Motor neuron (in vitro differentiated cells): ENCODE results near the gene BORCS6. TPM values are rescaled to one million over a fixed set of nuclear protein-coding genes. Genes with fewer than 3 reads are reported as not detected.

Experiments
- ATAC-seq, 8 experiments: fragments of 200-7000 bp; cut with Tn5 transposase; replicated peaks in 6 of 8; 2 replicates each; pipeline ENCODE4 v1.8.0; 2021; ENCODE audit warnings: mild to moderate bottlenecking in 8 of 8, moderate library complexity in 8 of 8
- H3K27ac ChIP-seq, 2 donors: fragments of 250-450 bp; sonication (Bioruptor Pico); 2 replicates each; pipeline ENCODE4 v1.9.0; 2021; ENCODE audit warnings: antibody characterized with exemption in 2 of 2, mild to moderate bottlenecking in 2 of 2, moderate library complexity in 1 of 2
- H3K4me1 ChIP-seq, 2 donors: fragments of 250-450 bp; sonication (Bioruptor Pico); replicated peaks in 1 of 2; 2 replicates each; pipeline ENCODE4 v1.6.1; 2021; ENCODE audit warnings: antibody characterized with exemption in 2 of 2, mild to moderate bottlenecking in 2 of 2, moderate library complexity in 1 of 2
- H3K4me3 ChIP-seq, 5 donors: fragments of 250-450 bp; sonication (Bioruptor Pico); 2 replicates each; pipeline ENCODE4 v1.9.0; 2021; ENCODE audit warnings: antibody characterized with exemption in 5 of 5, mild to moderate bottlenecking in 5 of 5, moderate library complexity in 4 of 5
- WGBS, 10 experiments: fragments of 450-650 bp; shearing (Covaris generic); methylation state at CpG; one replicate each; pipeline ENCODE4 v1.0.0; 2022; 5-methylcytosine and 5-hydroxymethylcytosine counted together
- in situ Hi-C, 9 experiments: fragments of 400-800 bp; cut with MboI; loops; one replicate each; pipeline ENCODE4 v1.15.0; 2021; ENCODE audit warnings: low sequenced_read_pairs in 9 of 9, low pct_unique_long_range_greater_than_20kb in 2 of 9; ENCODE audit not compliant: unreplicated experiment in 9 of 9
- total RNA-seq, 8 experiments: library from RNA; unstranded; fragments of 300-600 nt; gene quantifications; 2 replicates each; pipeline versions ENCODE4 v1.2.3 to v1.2.4, GENCODE V29; 2022

Gene BORCS6
- 10 to 100 TPM in 1 of 8 experiments, 1 to 10 TPM in 7; 3.5 to 11.1 (median 5.6) TPM for total RNA-seq

DNA sequence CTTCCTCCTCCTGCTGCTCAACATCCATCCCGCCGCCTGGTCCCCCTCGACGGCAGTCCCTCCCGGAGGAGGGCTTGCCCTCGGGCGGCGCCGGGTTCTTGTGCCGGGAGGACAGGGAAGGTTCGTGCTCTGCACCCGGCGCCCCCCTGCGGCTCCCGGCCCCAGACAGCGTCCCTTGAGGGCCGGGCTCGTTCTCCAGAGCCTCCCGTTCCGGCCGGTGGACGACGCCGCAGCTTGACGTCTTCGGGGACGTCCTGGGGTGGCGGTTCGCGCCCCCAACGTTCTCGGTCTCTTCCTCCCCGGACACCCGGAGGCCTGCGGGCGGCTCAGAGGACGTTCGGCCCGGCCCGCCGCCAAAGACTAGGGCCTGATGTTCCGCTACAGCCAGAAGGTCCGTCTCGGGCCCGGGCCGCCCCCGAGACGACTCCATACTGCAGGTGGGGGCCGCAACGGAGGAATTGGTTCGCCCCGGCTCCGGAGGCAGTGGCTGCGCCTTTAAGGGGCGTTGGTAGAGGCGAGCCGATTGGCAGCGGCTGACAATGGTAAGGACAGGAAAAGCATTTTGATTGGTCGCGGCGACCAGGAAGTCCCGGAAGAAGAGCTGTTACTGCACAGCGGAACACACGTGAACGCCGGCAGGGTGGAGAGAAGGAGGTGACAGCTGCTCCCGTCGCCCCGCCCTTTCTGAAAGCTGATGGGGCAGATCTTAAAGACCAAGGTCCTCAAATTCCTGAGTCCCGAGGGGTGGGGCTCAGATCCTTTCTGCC lies at the start of gene BORCS6:
TSS of gene BORCS6 (minus strand) at position 470 of the 767 bp plus-strand sequence. CDS start at position 430, 40 bp downstream.
- H3K27ac ChIP-seq, result peak within 1 kb of the TSS; percentile 83 to 87
- peaks cover 7 to 16% of the 10 kb centered on the region in 2 donors for H3K4me1 ChIP-seq
- peak; percentile 46 to 64 (median 58) for ATAC-seq
- WGBS, 10 experiments, result 0 to 2% (median 0%) methylated on average over 1 to 10 of the region's 70 CpGs; no CpG with 5 or more reads in 6 of the 10 experiments
- in situ Hi-C loops, result no loop called here
- peak within 1 kb of the TSS; percentile 78 to 99 (median 85) for H3K4me3 ChIP-seq

DNA sequence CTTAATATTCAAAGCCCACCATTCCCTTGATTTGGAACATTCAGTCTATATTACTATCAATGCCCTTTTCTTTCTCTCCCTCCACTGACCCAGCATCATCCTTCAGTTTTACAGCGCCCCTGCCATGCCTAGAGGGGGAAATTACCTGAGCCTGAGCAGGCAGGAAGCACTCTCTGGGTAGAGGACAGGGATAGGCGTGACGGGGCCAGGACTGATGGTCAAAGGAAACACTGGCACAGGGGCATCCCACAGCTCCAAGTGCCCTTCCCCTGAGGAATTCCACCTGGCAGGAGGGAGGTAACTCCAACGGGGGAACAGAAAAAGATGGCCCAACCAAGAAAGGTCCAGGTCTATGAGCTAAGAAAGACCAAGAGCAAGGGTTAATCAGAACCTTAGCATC lies 47.9 kb upstream of the BORCS6 start:
- no peak overlapping the region for H3K27ac ChIP-seq

DNA sequence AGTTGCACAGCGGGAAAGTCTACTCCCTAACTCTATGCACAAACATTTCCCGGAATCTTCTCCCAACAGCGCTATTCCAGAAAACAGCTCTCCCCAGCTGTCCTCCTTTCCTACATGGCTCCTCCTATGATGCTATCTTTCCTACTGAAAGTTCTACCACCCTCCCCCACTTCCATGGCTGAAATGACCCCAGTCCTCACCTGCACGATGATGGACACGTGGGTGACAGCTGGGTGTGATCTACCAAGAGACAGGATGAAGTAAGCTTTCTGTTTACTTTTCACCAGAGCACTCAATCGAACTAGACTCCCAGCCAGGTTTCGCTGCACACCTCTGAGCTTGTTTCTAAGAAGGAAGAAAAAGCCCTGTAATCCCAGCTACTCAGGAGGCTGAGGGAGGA lies 47.2 kb upstream of the BORCS6 start:
- 60 to 100% (median 100%) methylated on average over 1 to 5 of the region's 7 CpGs; no CpG with 5 or more reads in 3 of the 10 experiments for WGBS, 10 experiments
- no peak overlapping the region for H3K4me3 ChIP-seq
- in situ Hi-C loops, result no loop called here
- H3K4me1 ChIP-seq, result no peaks in the 10 kb centered on the region
- no peak for ATAC-seq
- no peak overlapping the region for H3K27ac ChIP-seq

More for the DNA sequence above, 47.9 kb upstream of the BORCS6 start:
- in situ Hi-C loops, result no loop called here
- no peak overlapping the region for H3K4me3 ChIP-seq
- H3K4me1 ChIP-seq, result no peaks in the 10 kb centered on the region
- ATAC-seq, result no peak
- 89 to 100% (median 100%) methylated on average over 1 to 3 of the region's 4 CpGs; no CpG with 5 or more reads in 4 of the 10 experiments for WGBS, 10 experiments

DNA sequence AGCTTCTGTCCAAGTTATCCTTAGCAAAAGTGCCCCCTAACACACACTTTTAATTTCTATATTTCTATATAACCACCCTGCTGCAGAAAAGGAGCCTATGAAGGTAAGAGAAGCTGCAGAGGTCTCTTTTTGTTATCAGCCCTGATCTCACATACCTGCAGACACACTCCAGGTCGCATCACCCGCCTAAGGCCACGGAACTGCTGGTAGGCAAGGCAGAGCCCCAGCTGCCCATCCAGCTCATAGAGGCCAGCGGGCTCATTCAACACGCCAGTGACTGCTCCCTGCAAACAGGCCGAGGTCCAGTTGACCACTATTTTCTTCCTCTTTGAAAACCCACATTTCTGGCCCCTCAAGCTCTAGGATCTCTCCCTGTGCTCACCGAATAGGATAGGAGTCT lies 45.7 kb upstream of the BORCS6 start:
- ATAC-seq, result no peak
- Histone ChIP-seq H3K4me3 (no peak overlapping the region), H3K27ac (no peak overlapping the region), H3K4me1 (no peaks in the 10 kb centered on the region)
- 80 to 100% (median 92%) methylated on average over 1 to 3 of the region's 7 CpGs; no CpG with 5 or more reads in 4 of the 10 experiments for WGBS, 10 experiments
- in situ Hi-C loops, result no loop called here

DNA sequence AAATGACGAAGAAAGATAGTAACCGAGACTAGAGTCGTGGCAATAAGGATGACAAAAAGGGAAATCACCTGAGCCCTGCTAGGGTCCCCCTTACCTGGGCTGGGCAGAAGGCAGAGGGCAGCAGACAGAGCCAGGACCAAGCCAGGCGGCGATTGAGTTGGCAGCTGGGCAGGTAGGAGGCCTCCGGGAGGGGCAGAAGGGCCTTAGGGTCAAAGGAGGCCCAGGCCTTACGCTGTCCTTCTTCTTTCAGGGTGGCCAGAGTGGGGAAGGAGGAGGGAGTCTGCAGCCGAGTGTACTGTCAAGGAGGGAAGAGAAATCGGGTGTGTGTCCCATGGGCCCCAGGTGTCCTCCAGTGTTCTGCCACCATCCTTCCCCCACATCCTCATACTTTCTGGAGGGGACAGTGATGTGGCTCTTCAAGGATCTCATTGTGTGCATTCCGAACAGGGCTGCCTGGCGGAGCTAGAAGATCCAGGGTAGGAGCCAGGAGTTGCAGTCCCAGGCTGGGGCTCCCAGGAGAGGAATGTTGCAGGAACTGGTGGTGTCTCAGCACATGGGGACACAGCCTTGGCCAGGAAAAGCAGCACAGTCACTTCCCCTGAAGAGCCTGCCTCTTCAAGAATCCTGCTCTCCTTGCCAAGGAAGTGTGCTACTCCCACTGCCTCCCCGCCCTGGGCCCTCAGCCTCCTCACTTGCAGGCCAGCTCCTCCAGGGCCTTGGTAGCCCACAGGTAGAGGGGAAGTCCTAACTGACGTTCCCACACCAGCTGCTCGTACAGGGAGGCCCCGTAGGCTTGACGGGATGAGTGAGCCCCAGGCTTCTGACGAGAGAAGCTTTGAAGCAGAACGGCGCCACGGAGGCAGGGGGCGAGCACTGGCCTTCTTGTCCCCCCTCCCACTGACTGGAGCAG lies 44.6 kb upstream of the BORCS6 start:
- Histone ChIP-seq H3K4me1 (no peaks in the 10 kb centered on the region), H3K4me3 (no peak overlapping the region), H3K27ac (no peak overlapping the region)
- in situ Hi-C loops, result no loop called here
- peak in 1 of 8 experiments; percentile 16 for ATAC-seq
- 90 to 100% (median 100%) methylated on average over 1 to 10 of the region's 21 CpGs; no CpG with 5 or more reads in 3 of the 10 experiments for WGBS, 10 experiments

DNA sequence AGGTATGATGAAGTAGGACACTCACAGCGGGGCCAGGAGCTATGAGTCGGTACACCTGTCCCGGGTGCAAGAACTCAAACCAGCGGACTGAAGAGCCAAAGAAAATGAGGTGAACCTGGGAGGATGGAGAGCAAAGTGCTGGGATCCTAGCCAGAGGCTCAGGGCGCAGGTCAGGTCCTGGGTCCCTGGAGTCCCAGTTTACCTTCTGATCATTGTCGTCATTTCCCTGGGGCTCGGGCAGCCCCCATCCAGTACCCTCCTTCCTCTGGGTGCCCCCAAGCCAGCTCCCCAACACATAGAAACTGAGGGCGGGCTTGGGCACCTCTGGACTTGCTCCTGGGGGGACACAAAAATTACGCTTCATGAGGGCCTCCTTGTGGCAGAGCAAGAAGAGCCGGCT lies 41.7 kb upstream of the BORCS6 start:
- Histone ChIP-seq H3K4me1 (peaks cover 7% of the 10 kb centered on the region in 2 donors), H3K4me3 (no peak overlapping the region), H3K27ac (no peak overlapping the region)
- no peak for ATAC-seq
- in situ Hi-C loops, result no loop called here
- 80 to 100% (median 91%) methylated on average over 2 to 4 of the region's 10 CpGs; no CpG with 5 or more reads in 4 of the 10 experiments for WGBS, 10 experiments

DNA sequence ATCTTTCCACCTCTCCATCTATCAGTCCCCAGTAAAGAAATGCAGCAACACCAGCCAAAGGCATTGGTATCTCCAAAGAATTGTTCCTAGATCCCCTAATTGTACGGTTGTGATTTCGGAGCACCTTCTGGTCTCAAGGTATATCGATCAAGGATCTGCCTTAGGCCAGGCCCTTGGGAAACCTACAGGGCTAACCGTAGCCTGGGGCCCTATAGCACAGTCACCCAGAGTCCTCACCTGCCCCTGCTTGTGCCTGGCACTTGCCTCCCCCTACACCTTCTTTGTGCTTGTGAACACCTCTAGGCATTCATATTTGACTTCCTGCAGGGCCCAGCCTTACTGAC lies 37.2 kb upstream of the BORCS6 start:
- ATAC-seq, result no peak
- in situ Hi-C loops, result no loop called here
- Histone ChIP-seq H3K4me1 (peaks cover 12% of the 10 kb centered on the region in 2 donors), H3K4me3 (peak overlapping the region; percentile 24 to 41 (median 38)), H3K27ac (peak overlapping the region in 1 of 2 donors; percentile 74)
- 74 to 96% (median 79%) methylated on average over 3 to 4 of the region's 4 CpGs; no CpG with 5 or more reads in 6 of the 10 experiments for WGBS, 10 experiments

DNA sequence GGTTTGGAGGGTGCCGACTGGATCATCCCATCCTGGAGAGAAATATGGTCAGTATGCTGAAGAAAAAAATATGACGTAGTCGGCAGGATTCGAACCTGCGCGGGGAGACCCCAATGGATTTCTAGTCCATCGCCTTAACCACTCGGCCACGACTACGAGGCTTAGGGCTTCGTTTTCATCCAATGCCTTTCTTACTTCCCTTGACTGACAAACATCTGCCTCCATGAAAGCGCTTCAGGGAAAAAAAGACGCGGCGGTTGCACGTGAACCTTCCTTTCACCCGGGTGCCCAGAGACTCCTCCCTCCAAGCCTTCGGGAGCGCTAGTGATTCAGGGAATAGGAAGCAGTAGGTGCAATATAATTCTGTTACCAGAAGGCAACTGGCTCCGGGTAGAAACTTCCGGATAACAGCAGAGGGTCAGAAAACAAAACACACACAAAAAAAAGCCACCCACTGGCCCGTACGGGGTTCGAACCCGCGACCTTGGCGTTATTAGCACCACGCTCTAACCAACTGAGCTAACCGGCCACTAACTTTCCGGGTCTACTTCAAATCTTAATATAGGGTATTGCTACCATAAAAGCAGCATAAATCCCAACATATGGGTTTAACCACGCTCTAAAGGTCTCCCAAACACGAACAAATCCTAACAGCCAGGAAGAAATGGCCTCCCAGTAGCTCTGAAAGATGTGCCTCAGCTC lies 36.7 kb upstream of the BORCS6 start:
- Histone ChIP-seq H3K27ac (peak overlapping the region; percentile 71 to 74), H3K4me3 (peak overlapping the region; percentile 24 to 41 (median 38)), H3K4me1 (peaks cover 12% of the 10 kb centered on the region in 2 donors)
- ATAC-seq, result peak; percentile 13 to 42 (median 30)
- 0 to 13% (median 4%) methylated on average over 2 to 29 of the region's 32 CpGs for WGBS, 10 experiments
- in situ Hi-C loops, result no loop called here

DNA sequence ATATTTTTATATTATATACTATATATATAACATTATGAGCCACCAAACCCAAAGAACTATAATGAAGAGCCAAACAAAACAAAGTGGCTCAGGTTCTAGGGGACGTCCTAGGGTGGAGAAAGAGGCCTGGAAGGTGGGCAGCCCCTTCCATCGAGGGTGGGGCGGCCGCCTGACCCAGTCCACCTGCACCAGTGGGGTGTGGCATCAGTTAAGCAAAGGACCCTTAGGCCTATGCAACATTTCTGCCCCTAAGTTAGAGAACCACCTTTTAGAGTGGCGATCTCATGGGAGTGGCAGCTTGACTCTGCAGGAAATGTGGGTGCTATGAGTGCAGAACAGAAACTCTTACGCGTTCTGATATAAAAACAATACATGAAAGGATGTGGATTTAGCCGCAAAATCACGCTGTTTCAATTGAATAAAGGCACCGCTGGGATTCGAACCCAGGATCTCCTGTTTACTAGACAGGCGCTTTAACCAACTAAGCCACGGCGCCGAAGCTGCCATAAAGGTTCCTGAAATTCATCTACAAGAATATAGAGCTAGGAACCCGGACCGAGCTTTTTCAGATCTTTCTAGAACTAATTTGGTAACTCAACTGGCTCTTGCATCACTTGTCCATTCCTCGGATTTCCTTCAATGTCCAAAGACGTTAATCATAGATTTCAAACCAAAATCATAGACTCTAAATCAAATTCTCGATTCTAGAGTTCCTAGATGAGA lies 36.0 kb upstream of the BORCS6 start:
- H3K4me3 ChIP-seq, result peak overlapping the region; percentile 24 to 41 (median 38)
- peak overlapping the region; percentile 71 to 74 for H3K27ac ChIP-seq
- WGBS, 10 experiments, result 0 to 46% (median 28%) methylated on average over 2 to 14 of the region's 20 CpGs
- ATAC-seq, result peak in 3 of 8 experiments; percentile 1 to 3 (median 2)
- peaks cover 12% of the 10 kb centered on the region in 2 donors for H3K4me1 ChIP-seq
- in situ Hi-C loops, result no loop called here

DNA sequence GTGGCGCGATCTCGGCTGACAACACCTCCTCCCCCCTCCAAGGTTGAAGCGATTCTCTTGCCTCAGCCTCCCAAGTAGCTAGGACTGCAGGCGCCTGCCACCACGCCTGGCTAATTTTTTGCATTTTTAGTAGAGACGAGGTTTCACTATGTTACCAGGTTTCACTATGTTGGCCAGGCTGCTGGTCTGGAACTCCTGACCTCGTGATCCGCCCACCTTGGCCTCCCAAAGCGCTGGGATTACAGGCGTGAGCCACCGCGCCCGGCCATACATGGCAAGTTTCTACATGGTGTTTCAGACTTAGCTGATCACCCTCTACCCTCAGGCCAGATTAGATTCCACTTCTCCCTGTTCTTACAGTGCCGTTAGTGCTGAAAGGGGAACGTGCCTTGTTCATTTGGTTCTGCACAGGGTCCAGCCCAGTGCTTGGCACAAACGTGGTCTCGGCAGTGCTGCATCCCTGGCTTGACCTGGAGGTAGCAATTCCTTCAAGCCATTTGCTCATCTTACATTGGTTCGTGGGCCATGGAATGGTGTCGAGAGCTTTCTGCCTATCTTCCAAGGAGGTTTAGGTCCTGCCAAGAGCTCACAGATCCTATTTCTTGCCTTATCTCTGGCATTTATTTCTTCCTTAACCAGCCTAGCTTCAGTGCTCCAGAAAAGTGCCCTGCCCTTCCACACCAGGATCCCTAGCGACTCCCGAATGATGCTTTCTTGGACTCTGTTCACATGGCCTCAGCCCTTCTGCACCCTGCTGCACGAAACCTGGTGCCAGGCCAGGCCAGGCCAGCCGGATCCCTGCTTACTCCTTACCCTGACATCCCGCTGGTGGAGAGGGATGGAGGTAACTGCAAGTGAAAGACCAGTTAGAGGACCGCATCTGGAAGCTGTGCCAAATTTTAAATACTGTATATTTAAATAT lies 35.2 kb upstream of the BORCS6 start:
- no peak overlapping the region for H3K27ac ChIP-seq
- no peak overlapping the region for H3K4me3 ChIP-seq
- peaks cover 12% of the 10 kb centered on the region in 2 donors for H3K4me1 ChIP-seq
- no peak for ATAC-seq
- in situ Hi-C loops, result no loop called here
- whole genome bisulfite sequencing, 10 experiments, result 70 to 100% (median 93%) methylated on average over 1 to 23 of the region's 26 CpGs

DNA sequence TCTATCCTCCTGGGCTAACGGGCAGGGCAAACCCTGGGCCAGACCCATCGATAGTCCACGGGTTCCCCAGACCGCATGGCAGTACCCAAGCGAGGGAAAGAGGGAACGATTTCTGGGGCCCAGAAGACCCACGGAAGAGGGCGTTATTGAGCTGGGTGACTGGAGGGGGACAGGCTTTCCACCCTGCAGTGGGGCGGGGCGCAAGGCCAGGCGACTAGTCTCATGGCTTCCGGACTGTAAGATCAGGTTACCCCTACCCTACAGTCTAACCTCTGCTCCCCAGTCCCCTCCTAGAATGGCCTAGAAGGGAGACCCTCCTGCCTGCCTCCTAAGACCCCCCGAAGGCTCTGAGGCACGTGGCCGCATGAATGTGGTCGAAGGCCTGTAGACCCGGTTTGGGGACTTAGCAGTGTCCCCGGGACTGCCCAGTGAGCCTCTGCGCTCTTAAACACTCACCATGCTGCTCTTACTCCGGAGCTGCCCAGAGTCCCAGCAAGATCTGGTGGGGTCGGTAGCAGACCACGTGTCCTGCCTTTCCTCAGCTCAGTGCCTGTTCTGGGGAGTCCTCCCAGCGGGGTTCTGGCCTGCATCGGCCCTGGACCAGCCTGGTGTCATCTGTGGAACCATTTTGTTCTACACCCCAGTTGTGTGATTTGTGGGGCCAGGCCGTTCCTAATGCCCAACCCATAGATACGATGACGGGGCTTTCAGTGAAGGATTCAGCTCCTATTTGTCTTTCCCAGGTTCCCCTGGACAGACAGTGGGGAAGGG lies 33.6 kb upstream of the BORCS6 start:
- peaks cover 12% of the 10 kb centered on the region in 2 donors for H3K4me1 ChIP-seq
- H3K4me3 ChIP-seq, result peak overlapping the region; percentile 48 to 82 (median 63)
- in situ Hi-C loops, result no loop called here
- H3K27ac ChIP-seq, result peak overlapping the region; percentile 86 to 97
- peak; percentile 0 to 18 (median 2) for ATAC-seq
- WGBS, 10 experiments, result 0 to 40% (median 4%) methylated on average over 1 to 11 of the region's 27 CpGs; no CpG with 5 or more reads in 5 of the 10 experiments
